ENCODE data around the gene NLE1. TPM values are rescaled to one million over a fixed set of nuclear protein-coding genes. Genes with fewer than 3 reads are reported as not detected.

The NLE1 gene
- total RNA-seq, 1 donor, result 15.6 TPM

DNA sequence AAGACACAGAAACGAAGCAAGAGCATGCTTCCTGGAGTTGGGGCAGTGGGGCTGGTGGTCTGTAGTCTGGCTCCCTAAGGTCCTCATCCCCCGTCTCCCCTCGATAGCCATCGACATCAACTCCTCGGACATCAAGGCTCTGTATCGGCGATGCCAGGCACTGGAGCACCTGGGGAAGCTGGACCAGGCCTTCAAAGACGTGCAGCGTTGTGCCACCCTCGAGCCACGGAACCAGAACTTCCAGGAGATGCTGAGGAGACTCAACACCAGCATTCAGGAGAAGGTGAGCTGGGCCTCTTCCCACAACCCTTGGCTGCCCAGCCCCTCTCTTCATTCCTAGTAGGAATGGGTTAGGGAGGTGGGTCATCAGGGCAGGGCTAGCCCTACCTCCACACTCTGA, 7.8 kb upstream of the NLE1 start:
- no peak overlapping the region for H2AFZ ChIP-seq (ENCODE audit: low read length)
- H3K9me3 ChIP-seq (ENCODE audit: low read depth, low read length), result no peaks in the 10 kb centered on the region
- TF ChIP-seq, protein P1, sequence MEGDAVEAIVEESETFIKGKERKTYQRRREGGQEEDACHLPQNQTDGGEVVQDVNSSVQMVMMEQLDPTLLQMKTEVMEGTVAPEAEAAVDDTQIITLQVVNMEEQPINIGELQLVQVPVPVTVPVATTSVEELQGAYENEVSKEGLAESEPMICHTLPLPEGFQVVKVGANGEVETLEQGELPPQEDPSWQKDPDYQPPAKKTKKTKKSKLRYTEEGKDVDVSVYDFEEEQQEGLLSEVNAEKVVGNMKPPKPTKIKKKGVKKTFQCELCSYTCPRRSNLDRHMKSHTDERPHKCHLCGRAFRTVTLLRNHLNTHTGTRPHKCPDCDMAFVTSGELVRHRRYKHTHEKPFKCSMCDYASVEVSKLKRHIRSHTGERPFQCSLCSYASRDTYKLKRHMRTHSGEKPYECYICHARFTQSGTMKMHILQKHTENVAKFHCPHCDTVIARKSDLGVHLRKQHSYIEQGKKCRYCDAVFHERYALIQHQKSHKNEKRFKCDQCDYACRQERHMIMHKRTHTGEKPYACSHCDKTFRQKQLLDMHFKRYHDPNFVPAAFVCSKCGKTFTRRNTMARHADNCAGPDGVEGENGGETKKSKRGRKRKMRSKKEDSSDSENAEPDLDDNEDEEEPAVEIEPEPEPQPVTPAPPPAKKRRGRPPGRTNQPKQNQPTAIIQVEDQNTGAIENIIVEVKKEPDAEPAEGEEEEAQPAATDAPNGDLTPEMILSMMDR (IDR thresholded peaks at IDR 0.05; ENCODE audit: extremely low read depth, low read depth, low read length), result no peak
- H3K27ac ChIP-seq (ENCODE audit: low read depth, low read length), result no peak overlapping the region
- no peak overlapping the region for H3K4me2 ChIP-seq (ENCODE audit: insufficient read depth, low read length)
- H3K27me3 ChIP-seq (ENCODE audit: insufficient read depth, low read length), result peaks cover 6% of the 10 kb centered on the region
- H3K79me2 ChIP-seq (ENCODE audit: insufficient read depth, low read length), result no peaks in the 10 kb centered on the region
- H3K4me3 ChIP-seq (ENCODE audit: insufficient read depth, low read length), result no peak overlapping the region
- DNase-seq (ENCODE audit: insufficient read length, low spot score, missing footprints), result no peak
- H3K36me3 ChIP-seq (ENCODE audit: insufficient read depth, low read length), result no peaks in the 10 kb centered on the region
- no peaks in the 10 kb centered on the region for H3K4me1 ChIP-seq (ENCODE audit: insufficient read depth, low read length)
- H4K20me1 ChIP-seq (ENCODE audit: insufficient read depth, low read length), result no peaks in the 10 kb centered on the region

DNA sequence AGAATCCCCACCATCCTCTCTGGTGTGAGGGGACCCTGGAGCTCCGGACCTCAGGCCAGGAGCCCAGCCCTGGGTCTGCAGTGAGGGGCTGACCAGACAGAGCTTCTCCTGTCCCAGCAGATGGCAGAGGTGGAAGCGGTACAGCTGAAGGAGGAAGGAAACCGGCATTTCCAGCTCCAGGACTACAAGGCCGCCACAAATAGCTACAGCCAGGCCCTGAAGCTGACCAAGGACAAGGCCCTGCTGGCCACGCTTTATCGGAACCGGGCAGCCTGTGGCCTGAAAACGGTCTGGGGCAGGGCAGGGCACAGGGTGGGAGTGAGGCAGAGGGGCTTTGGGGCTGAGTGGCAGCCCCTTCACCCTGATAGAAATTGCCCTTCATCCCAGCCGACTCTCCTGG, 6.0 kb upstream of the NLE1 start:
- Histone ChIP-seq H4K20me1 (ENCODE audit: insufficient read depth, low read length) (no peaks in the 10 kb centered on the region), H3K36me3 (ENCODE audit: insufficient read depth, low read length) (no peaks in the 10 kb centered on the region), H3K27ac (ENCODE audit: low read depth, low read length) (no peak overlapping the region), H2AFZ (ENCODE audit: low read length) (no peak overlapping the region), H3K4me2 (ENCODE audit: insufficient read depth, low read length) (no peak overlapping the region), H3K4me3 (ENCODE audit: insufficient read depth, low read length) (no peak overlapping the region), H3K9me3 (ENCODE audit: low read depth, low read length) (no peaks in the 10 kb centered on the region), H3K27me3 (ENCODE audit: insufficient read depth, low read length) (peaks cover 3% of the 10 kb centered on the region), H3K79me2 (ENCODE audit: insufficient read depth, low read length) (no peaks in the 10 kb centered on the region), H3K4me1 (ENCODE audit: insufficient read depth, low read length) (no peaks in the 10 kb centered on the region)
- no peak for DNase-seq (ENCODE audit: insufficient read length, low spot score, missing footprints)
- TF ChIP-seq, protein P1 (IDR thresholded peaks at IDR 0.05; ENCODE audit: extremely low read depth, low read depth, low read length), result no peak

DNA sequence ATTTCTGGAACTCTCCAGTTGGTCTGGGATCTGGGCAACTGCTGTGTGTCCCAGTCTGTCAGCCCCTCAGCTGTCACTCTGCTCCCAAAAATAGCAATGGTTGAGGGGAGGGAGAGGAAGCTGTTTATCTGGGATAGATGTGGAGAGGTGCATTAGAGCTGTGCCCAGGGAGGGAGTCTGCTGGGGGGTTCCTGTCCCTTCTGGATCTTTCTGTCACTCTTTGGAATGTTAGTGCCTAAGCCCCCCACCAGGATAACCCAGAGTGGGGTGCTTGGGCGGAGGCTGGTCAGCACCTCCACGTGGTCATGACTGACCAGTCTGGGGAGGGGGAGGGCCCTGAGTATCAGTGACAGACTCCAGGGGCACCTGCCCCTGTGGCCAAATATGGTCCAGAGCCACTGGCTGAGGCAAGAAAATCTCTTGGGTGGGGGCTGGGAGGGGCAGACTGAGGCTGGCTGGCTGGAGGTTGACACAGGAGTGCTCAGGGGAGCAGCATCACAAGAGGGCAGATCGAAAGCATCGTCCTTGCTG, 5.3 kb upstream of the NLE1 start, which contains the start of gene UNC45B:
Gene UNC45B (plus strand): TSS at position 443 of the 531 bp plus-strand sequence. CDS start 447 bp downstream, outside the sequence.
- H3K4me2 ChIP-seq (ENCODE audit: insufficient read depth, low read length), result no peak within 1 kb of the TSS
- no peaks in the 10 kb centered on the region for H3K36me3 ChIP-seq (ENCODE audit: insufficient read depth, low read length)
- H3K9me3 ChIP-seq (ENCODE audit: low read depth, low read length), result no peaks in the 10 kb centered on the region
- H3K79me2 ChIP-seq (ENCODE audit: insufficient read depth, low read length), result no peaks in the 10 kb centered on the region
- H2AFZ ChIP-seq (ENCODE audit: low read length), result no peak within 1 kb of the TSS
- peaks cover 1% of the 10 kb centered on the region for H3K4me1 ChIP-seq (ENCODE audit: insufficient read depth, low read length)
- no peak within 1 kb of the TSS for H3K4me3 ChIP-seq (ENCODE audit: insufficient read depth, low read length)
- DNase-seq (ENCODE audit: insufficient read length, low spot score, missing footprints), result no peak
- TF ChIP-seq, protein P1 (IDR thresholded peaks at IDR 0.05; ENCODE audit: extremely low read depth, low read depth, low read length), result no peak
- no peaks in the 10 kb centered on the region for H4K20me1 ChIP-seq (ENCODE audit: insufficient read depth, low read length)
- no peak within 1 kb of the TSS for H3K27ac ChIP-seq (ENCODE audit: low read depth, low read length)
- H3K27me3 ChIP-seq (ENCODE audit: insufficient read depth, low read length), result peaks cover 3% of the 10 kb centered on the region

DNA sequence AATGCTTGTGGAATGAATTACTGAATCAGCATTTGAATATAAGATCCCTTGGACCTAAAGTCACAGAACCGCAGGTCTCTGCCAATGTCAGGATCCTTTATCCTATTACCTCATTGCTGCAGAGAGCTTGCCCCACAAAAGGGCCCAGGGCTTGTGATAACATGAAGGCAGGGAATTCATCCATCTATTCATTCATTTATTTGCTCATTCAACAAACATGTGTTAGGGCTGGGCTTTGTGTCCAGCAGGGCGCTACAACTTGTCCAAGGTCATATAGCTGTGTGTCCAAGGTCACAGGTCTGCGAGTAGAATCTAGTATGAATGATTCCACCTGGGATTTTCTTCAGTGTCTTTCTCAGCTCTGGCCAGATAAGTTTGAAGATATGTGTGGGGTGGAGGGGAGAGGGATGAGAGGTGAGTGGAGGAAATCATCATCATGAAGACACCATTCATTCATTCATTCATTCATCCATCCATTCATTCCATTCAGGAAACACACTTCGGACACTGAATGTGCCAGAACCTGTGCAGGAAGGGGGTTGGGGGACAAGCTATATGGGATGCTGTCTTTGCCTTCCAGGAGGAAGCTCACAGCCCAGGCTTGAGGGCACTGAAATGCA, 4.2 kb upstream of the NLE1 start:
- Histone ChIP-seq H3K4me2 (ENCODE audit: insufficient read depth, low read length) (no peak overlapping the region), H3K79me2 (ENCODE audit: insufficient read depth, low read length) (peaks cover 7% of the 10 kb centered on the region), H3K36me3 (ENCODE audit: insufficient read depth, low read length) (no peaks in the 10 kb centered on the region), H4K20me1 (ENCODE audit: insufficient read depth, low read length) (no peaks in the 10 kb centered on the region), H3K9me3 (ENCODE audit: low read depth, low read length) (no peaks in the 10 kb centered on the region), H3K27ac (ENCODE audit: low read depth, low read length) (no peak overlapping the region), H3K4me1 (ENCODE audit: insufficient read depth, low read length) (peaks cover 3% of the 10 kb centered on the region), H2AFZ (ENCODE audit: low read length) (no peak overlapping the region), H3K27me3 (ENCODE audit: insufficient read depth, low read length) (peaks cover 3% of the 10 kb centered on the region), H3K4me3 (ENCODE audit: insufficient read depth, low read length) (no peak overlapping the region)
- DNase-seq (ENCODE audit: insufficient read length, low spot score, missing footprints), result no peak
- TF ChIP-seq, protein P1 (IDR thresholded peaks at IDR 0.05; ENCODE audit: extremely low read depth, low read depth, low read length), result no peak
